ENCODE measurements around the gene CYB561A3. TPM values are rescaled to one million over a fixed set of nuclear protein-coding genes. Genes with fewer than 3 reads are reported as not detected.

CYB561A3 gene
- total RNA-seq, 6 experiments from 2014 or later, result 38.7 to 52.8 (median 46.7) TPM

DNA sequence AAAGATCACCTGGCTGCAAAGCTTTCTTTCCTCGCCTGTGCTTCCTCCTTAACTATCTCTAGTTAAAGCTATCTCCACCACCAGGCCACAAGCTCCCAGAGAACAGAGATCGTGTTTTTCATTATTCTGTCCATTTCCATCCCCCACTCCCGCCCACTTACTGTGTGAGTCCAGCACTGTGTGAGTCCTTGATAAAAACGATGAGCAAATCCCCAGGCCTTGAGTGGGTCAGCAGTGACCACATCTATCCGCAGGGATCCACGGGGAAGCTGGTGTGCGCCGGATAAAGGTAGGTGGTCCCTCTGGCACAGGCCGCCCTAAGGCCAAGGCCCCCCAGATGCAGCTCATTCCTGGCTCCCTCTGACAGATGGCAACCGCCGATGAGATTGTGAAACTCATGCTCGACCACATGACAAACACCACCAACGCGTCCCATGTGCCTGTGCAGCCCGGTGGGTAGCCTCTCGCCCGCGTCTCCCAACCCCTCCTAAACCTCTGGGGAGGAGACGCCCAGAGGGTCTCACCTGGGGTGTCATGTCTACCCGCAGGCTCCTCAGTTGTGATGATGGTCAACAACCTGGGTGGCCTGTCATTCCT is 19.4 kb downstream of the CYB561A3 start:
- Mint-ChIP-seq H3K36me3 (ENCODE audit: low read depth) (no peaks in the 10 kb centered on the region), H3K9me3 (no peaks in the 10 kb centered on the region), H3K4me3 (no peak overlapping the region), H3K27me3 (ENCODE audit: insufficient read depth) (no peaks in the 10 kb centered on the region; the same call in 1 of the 2 replicates), H3K4me1 (ENCODE audit: low read depth) (no peaks in the 10 kb centered on the region), H3K27ac (no peak overlapping the region)
- no peak for DNase-seq
- TF ChIP-seq, protein P1, sequence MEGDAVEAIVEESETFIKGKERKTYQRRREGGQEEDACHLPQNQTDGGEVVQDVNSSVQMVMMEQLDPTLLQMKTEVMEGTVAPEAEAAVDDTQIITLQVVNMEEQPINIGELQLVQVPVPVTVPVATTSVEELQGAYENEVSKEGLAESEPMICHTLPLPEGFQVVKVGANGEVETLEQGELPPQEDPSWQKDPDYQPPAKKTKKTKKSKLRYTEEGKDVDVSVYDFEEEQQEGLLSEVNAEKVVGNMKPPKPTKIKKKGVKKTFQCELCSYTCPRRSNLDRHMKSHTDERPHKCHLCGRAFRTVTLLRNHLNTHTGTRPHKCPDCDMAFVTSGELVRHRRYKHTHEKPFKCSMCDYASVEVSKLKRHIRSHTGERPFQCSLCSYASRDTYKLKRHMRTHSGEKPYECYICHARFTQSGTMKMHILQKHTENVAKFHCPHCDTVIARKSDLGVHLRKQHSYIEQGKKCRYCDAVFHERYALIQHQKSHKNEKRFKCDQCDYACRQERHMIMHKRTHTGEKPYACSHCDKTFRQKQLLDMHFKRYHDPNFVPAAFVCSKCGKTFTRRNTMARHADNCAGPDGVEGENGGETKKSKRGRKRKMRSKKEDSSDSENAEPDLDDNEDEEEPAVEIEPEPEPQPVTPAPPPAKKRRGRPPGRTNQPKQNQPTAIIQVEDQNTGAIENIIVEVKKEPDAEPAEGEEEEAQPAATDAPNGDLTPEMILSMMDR (IDR thresholded peaks at IDR 0.05), result no peak

DNA sequence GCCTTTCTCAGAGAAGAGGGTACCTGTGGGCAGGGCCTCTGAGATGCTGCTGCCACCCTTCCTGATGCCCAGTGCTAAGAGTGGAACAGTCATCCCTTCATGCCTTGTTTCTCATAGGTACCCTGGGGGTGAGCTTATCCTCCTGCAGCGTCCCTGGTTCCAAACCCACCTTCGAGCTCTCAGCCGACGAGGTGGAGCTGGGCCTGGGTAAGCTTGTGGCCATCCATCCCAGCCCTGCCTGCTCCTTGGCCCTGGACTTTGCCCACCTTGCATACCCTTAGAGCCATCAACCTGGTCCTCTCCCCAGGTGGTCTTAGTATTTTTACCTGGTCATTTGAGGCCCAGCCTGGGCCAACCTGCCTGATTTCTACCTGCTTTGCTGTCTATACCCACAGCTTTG is 20.0 kb downstream of the CYB561A3 start:
- Mint-ChIP-seq H3K27ac (no peak overlapping the region), H3K27me3 (ENCODE audit: insufficient read depth) (no peaks in the 10 kb centered on the region; the same call in 1 of the 2 replicates), H3K9me3 (no peaks in the 10 kb centered on the region), H3K36me3 (ENCODE audit: low read depth) (no peaks in the 10 kb centered on the region), H3K4me3 (no peak overlapping the region), H3K4me1 (ENCODE audit: low read depth) (no peaks in the 10 kb centered on the region)
- no peak for DNase-seq
- TF ChIP-seq, protein P1 (IDR thresholded peaks at IDR 0.05), result no peak

DNA sequence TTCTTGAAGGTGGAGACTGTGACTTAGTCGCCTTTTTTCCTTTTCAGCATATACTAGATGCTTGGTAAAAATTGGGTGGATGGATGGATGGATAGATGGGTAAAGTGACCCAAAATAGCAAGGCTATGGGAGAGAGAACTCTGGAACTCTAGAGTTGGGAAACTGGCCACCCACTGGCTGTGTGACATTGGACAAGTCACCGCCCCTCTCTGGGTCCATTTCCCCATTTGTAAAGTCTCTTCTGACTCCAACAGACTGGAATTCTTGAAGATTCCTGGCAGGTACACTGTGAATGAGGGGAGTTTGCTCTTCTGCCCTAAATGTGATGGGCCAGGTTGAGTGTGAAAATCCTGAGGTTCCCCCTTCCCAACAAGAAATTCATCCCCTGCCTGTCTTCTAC is 20.7 kb downstream of the CYB561A3 start:
- H3K36me3 Mint-ChIP-seq (ENCODE audit: low read depth), result no peaks in the 10 kb centered on the region
- no peak for DNase-seq
- H3K27me3 Mint-ChIP-seq (ENCODE audit: insufficient read depth), result no peaks in the 10 kb centered on the region
- H3K4me3 Mint-ChIP-seq, result no peak overlapping the region
- H3K27ac Mint-ChIP-seq, result no peak overlapping the region
- H3K9me3 Mint-ChIP-seq, result no peaks in the 10 kb centered on the region
- TF ChIP-seq, protein P1 (IDR thresholded peaks at IDR 0.05), result no peak
- no peaks in the 10 kb centered on the region; the same call in 1 of the 2 replicates for H3K4me1 Mint-ChIP-seq (ENCODE audit: low read depth)

DNA sequence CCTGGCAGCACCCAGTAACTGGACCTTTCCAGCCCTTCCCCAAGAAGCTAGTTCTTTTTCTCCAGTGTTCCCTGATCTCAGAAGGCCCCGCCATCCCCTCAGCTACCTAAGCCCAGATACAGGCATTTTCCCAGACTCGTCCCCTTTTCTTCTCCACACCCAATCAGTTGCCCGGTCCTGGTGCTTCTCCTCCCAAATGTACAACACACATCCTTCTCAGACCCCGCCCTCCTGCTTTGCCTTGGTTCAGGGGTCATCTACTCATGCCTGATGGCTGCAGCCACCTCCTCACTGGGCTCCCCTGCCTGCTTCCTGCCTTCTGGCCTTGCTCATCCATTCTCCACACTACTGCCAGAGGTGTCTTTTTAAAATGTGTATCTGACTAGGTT is 22.2 kb downstream of the CYB561A3 start:
- peaks cover 7% of the 10 kb centered on the region for H3K4me1 Mint-ChIP-seq (ENCODE audit: low read depth)
- H3K4me3 Mint-ChIP-seq, result no peak overlapping the region
- H3K9me3 Mint-ChIP-seq, result no peaks in the 10 kb centered on the region
- no peaks in the 10 kb centered on the region for H3K27me3 Mint-ChIP-seq (ENCODE audit: insufficient read depth)
- TF ChIP-seq, protein P1 (IDR thresholded peaks at IDR 0.05), result no peak
- DNase-seq, result no peak
- no peak overlapping the region for H3K27ac Mint-ChIP-seq
- H3K36me3 Mint-ChIP-seq (ENCODE audit: low read depth), result no peaks in the 10 kb centered on the region

DNA sequence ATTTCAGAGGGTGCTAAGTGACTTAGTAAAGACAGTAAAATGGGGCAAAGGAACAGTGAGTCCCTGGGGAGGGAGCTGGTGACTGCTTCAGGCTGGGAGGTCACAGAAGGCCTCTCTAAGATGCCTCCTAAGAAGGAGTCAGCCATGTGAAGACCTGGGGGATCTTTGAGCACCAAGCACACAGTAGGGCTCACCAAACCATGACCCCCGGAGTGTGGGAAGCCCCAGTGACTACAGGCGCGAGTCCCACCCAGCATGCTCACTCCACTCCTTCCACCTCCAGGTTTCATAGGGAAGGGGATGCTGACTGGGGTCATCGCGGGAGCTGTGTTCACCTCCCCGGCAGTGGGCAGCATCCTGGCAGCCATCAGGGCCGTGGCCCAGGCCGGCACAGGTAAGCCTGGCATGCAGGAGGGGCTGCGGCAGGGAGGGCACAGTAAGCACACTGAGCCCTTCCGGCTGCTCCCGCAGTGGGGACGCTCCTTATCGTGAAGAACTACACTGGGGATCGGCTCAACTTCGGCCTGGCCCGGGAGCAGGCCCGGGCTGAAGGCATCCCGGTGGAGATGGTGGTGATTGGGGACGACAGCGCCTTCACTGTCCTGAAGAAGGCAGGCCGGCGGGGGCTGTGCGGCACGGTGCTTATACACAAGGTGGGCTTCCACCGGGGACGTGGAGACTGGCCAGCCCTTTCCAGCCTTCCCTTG is 22.7 kb downstream of the CYB561A3 start:
- no peaks in the 10 kb centered on the region for H3K36me3 Mint-ChIP-seq (ENCODE audit: low read depth)
- no peak overlapping the region for H3K27ac Mint-ChIP-seq
- TF ChIP-seq, protein P1 (IDR thresholded peaks at IDR 0.05), result no peak

More for the DNA sequence above, 22.7 kb downstream of the CYB561A3 start:
- H3K27me3 Mint-ChIP-seq (ENCODE audit: insufficient read depth), result no peaks in the 10 kb centered on the region
- no peak for DNase-seq
- H3K4me3 Mint-ChIP-seq, result no peak overlapping the region
- H3K9me3 Mint-ChIP-seq, result no peaks in the 10 kb centered on the region
- H3K4me1 Mint-ChIP-seq (ENCODE audit: low read depth), result peaks cover 13% of the 10 kb centered on the region
